ENCODE results near the gene PREX1.

PREX1 gene

DNA sequence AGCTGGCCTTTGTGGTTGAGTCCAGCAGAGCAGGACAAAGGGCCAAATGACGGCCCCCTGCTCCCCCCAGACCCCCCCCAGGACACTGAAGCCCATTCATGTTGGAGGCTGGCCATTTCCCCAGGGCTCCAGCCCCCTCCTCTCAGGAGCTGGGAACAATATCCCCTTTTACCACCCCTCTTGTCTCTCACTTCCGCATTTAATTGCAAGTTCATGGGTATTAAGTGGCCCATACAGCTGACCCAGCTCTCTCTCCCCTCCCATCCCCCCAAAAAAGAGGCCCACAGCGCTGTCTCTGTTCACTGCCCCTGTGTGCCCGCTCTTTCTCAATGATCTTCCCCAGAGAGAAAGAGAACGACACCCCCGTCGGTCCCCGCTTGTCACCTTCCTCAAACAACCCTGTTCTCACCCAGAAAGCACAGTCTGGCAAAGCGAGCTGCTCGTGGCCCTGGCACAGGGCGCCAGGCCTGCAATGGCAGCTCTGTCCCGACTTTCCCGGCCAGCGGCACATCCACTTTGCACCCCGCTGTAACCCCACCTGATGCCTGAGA is 30.4 kb downstream of the PREX1 start:
- Histone ChIP-seq H4K20me1 (no peaks in the 10 kb centered on the region), H3K4me2 (no peak overlapping the region), H3K36me3 (no peaks in the 10 kb centered on the region), H3K9me3 (no peaks in the 10 kb centered on the region), H3K27ac (no peak overlapping the region), H3K4me3 (no peak overlapping the region), H3K27me3 (no peaks in the 10 kb centered on the region), H3K9ac (no peak overlapping the region), H3K4me1 (peaks cover 40% of the 10 kb centered on the region)
- no peak for TF ChIP-seq Cebpa-rat (IDR thresholded peaks at IDR 0.05)

DNA sequence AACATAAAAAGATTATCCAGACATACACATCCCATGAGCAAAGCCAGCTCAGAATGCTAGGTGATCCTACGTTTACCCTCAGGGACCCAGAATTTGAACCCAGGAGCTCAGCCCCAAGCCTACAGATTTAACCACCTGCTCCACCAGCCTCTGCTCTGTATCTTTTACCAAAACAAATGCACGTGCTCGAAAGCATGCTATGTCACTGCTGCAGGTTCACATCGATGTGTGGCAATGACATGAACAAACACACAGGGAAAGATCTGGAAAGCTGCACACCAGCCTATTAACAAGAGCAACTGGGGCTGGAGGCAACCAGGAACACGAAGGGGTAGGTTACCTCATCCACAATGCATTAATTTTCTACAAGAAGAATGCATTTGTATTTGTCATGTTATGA is 32.1 kb downstream of the PREX1 start:
- no peak overlapping the region for H3K4me3 ChIP-seq
- no peaks in the 10 kb centered on the region for H4K20me1 ChIP-seq
- no peaks in the 10 kb centered on the region for H3K27me3 ChIP-seq
- no peaks in the 10 kb centered on the region for H3K36me3 ChIP-seq
- H3K4me1 ChIP-seq, result peaks cover 47% of the 10 kb centered on the region
- H3K9ac ChIP-seq, result no peak overlapping the region
- no peak overlapping the region for H3K4me2 ChIP-seq
- no peak for TF ChIP-seq Cebpa-rat (IDR thresholded peaks at IDR 0.05)
- H3K9me3 ChIP-seq, result no peaks in the 10 kb centered on the region
- no peak overlapping the region for H3K27ac ChIP-seq

DNA sequence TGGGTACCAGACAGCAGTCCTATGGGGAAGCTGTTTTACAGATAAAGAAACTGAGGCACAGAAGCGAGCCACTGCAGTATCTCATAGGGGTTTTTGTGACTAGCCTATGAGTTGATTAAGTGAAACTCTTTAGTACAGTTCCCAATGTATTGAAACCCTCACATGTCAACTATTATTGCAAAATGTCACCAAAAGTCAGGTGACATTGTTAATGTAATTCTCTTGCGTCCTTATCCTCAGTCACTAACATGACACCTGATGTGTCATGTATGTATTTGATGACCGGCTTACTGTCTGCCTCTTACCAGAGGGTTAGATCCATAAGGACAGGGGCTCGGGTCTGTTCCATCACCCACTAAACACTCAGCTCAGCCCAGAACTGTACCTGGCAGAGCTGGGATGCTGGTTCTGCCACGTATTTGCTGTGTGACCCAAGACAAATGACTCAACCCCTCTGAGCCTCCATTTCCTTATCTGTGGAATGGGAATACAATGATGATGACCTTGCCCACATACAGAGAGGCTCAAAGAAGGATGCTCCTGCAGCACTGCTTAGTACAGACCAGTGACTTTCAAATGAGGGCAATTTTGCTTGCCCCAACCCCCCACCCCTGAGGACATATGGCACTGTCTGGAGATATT is 32.9 kb downstream of the PREX1 start:
- Histone ChIP-seq H3K4me1 (peaks cover 52% of the 10 kb centered on the region), H3K4me2 (peak overlapping the region; percentile 55), H3K9me3 (no peaks in the 10 kb centered on the region), H3K27me3 (no peaks in the 10 kb centered on the region), H3K9ac (0 out of 2 replicates have a peak overlapping the region, but pooled peaks have one; percentile 13), H3K36me3 (no peaks in the 10 kb centered on the region), H4K20me1 (no peaks in the 10 kb centered on the region), H3K4me3 (no peak overlapping the region), H3K27ac (peak overlapping the region; percentile 66; the same call in 1 of the 2 replicates)
- no peak for TF ChIP-seq Cebpa-rat (IDR thresholded peaks at IDR 0.05)

DNA sequence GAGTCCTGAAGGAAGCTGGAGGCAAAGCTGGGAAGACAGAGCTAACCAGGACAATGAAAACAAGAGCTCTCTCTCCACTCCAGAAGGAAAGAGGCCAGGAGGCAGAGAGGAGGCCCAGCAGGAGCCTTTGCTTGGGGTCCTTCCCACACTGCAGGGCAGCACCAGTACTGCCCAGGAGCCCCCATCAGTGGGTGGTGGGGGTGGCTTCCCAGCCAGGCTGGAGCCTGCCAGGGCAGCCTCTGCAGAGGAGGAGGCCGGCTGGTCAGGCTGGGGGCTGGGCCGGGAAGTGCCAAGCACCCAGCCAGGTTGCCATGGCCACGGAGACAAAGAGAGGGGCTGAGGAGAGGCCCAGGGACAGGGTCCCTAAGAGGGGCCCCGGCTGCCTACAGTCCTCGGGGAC is 33.4 kb downstream of the PREX1 start:
- H3K4me1 ChIP-seq, result peaks cover 49% of the 10 kb centered on the region
- H3K4me3 ChIP-seq, result no peak overlapping the region
- H3K9ac ChIP-seq, result peak overlapping the region; percentile 13; the same call in 1 of the 2 replicates

DNA sequence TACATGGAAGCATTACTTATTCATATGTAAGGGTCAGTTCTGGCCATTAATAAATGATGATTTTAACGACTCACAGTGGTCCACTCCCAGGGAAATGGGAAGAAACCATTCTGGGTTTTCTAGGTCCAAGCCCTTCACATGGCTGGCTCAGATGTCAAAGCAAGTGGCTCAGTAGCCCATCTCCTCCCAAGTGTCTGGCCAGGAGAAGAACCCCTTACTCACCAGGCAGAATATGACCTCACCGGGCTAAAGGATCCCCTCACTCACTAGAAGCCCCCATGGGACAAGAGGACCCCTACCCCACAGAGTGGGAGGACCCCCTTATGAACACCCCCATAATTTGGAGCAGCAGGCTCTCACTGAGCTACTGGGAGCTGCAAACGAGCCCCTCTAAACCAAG is 34.0 kb downstream of the PREX1 start:
- Histone ChIP-seq H3K4me1 (peaks cover 50% of the 10 kb centered on the region), H3K27ac (peak overlapping the region; percentile 66)

More for the DNA sequence above, 33.4 kb downstream of the PREX1 start:
- H4K20me1 ChIP-seq, result no peaks in the 10 kb centered on the region
- H3K36me3 ChIP-seq, result no peaks in the 10 kb centered on the region
- peak overlapping the region; percentile 55 for H3K4me2 ChIP-seq
- H3K27ac ChIP-seq, result peak overlapping the region; percentile 66
- H3K9me3 ChIP-seq, result no peaks in the 10 kb centered on the region
- no peaks in the 10 kb centered on the region for H3K27me3 ChIP-seq
- TF ChIP-seq Cebpa-rat (IDR thresholded peaks at IDR 0.05), result no peak

DNA sequence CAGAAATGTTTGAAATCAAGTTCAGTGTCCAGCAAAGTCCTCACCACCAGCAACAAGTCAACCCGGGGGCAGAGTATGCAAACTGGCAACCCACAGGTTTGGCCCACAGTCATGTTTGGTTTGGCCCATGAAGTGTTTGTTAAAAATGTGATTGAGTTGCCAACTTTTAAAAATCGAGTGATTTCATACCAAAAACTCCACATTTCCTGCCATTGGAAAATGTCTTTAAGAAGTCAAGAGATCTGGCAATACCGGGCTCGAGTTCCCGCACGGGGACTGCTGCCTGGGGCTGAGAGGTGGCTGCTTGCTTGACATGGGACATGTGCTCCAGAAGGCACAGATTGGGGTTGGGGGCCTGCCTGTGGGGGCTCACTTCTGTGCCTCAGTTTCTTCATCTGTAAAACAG is 36.1 kb downstream of the PREX1 start:
- no peak overlapping the region for H3K9ac ChIP-seq
- no peak overlapping the region for H3K27ac ChIP-seq
- TF ChIP-seq Cebpa-rat (IDR thresholded peaks at IDR 0.05), result no peak
- no peak overlapping the region for H3K4me3 ChIP-seq
- H3K4me2 ChIP-seq, result no peak overlapping the region
- peaks cover 64% of the 10 kb centered on the region for H3K4me1 ChIP-seq
- H4K20me1 ChIP-seq, result no peaks in the 10 kb centered on the region
- no peaks in the 10 kb centered on the region for H3K36me3 ChIP-seq
- H3K27me3 ChIP-seq, result no peaks in the 10 kb centered on the region
- H3K9me3 ChIP-seq, result no peaks in the 10 kb centered on the region

More for the DNA sequence above, 34.0 kb downstream of the PREX1 start:
- Histone ChIP-seq H3K9me3 (no peaks in the 10 kb centered on the region), H4K20me1 (no peaks in the 10 kb centered on the region), H3K4me2 (peak overlapping the region; percentile 55), H3K4me3 (no peak overlapping the region), H3K27me3 (no peaks in the 10 kb centered on the region), H3K36me3 (no peaks in the 10 kb centered on the region), H3K9ac (peak overlapping the region; percentile 13; the same call in 1 of the 2 replicates)
- no peak for TF ChIP-seq Cebpa-rat (IDR thresholded peaks at IDR 0.05)

DNA sequence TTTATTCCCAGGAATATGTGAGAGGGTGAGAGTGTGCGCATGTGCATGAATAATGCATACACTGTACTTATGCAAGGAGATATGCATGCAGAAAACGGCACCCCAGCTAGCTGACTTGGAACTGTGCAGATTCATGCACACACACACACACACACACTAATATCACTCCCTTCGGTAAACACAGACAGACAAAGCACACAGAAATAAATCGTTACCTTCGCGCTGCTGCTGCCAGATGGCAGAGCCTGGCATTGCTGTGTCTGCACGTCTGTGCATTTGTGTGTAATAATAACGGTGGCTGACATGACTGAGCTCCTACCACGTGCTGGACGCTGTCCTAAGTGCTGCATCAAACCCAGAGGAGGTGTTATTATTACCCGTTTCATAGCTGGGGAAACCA is 36.8 kb downstream of the PREX1 start:
- Histone ChIP-seq H3K9ac (no peak overlapping the region), H3K4me3 (no peak overlapping the region), H3K4me2 (peak overlapping the region; percentile 5; the same call in 1 of the 2 replicates), H3K4me1 (peaks cover 70% of the 10 kb centered on the region), H3K9me3 (no peaks in the 10 kb centered on the region), H3K27ac (no peak overlapping the region), H3K36me3 (no peaks in the 10 kb centered on the region), H4K20me1 (no peaks in the 10 kb centered on the region), H3K27me3 (no peaks in the 10 kb centered on the region)
- TF ChIP-seq Cebpa-rat (IDR thresholded peaks at IDR 0.05), result no peak

DNA sequence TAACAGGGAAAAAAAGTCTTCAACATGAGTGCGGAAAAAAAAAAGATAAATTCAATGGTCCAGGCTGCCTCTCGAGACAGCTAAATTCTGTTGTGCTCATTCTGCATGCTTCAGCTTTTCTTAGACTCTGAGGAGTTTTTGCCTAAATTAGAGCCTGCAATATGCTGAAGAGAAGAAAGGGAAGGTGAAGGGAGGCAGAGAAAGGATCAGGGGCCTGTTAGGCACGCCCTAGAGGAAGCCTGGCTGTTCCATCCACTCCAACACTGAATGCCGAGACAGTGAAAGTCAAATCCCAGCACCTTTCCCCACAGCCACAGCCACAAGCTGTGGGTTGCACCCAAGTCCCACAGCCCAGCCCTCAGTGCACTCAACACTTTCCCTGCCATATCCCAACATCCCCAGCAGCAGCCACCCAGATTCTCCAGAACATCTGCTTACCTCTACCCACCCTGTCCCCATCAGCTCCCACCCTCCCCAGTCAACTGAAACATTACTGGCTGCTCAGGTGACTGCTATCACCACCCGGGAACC is 37.3 kb downstream of the PREX1 start:
- Histone ChIP-seq H3K4me1 (peaks cover 75% of the 10 kb centered on the region), H3K27me3 (no peaks in the 10 kb centered on the region), H4K20me1 (no peaks in the 10 kb centered on the region), H3K36me3 (no peaks in the 10 kb centered on the region), H3K4me2 (peak overlapping the region; percentile 5; the same call in 1 of the 2 replicates), H3K9me3 (no peaks in the 10 kb centered on the region), H3K27ac (no peak overlapping the region; the same call in 1 of the 2 replicates), H3K9ac (no peak overlapping the region), H3K4me3 (no peak overlapping the region)
- TF ChIP-seq Cebpa-rat (IDR thresholded peaks at IDR 0.05), result no peak

DNA sequence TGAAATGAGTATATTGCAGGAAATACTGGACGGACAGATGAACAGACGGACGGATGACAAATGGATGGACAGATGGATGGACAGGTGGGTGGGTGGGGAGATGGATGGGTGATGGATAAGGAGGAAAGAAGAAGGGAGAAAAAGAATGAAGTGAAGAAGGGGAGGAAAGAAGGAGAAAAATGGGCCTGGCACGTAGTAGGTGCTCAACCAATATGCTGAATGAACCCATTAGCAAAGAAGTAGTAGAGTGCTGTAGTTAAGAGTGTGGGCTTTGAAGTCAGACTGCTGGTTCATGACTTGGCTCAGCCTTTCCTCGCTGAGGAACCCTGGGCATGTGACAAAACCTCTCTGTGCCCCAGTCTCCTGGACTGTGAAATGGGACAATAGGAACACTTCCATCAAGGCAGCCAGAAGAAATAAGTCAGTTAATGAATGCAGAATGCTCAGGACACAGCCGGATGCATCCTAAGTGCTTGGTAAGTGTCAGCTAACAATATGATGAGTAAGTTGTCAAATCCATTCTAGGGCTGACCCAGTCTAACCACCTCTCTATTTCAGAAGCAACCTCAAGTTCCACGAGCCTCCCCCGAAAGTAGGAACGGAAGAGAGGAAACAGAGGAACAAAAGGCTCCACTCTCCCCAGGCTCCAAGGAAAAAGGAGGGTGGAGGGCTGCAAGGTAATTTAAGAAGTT is 37.9 kb downstream of the PREX1 start:
- peaks cover 77% of the 10 kb centered on the region for H3K4me1 ChIP-seq
- H3K4me2 ChIP-seq, result no peak overlapping the region; the same call in 1 of the 2 replicates
- H3K9ac ChIP-seq, result no peak overlapping the region
- H3K27me3 ChIP-seq, result no peaks in the 10 kb centered on the region
- H4K20me1 ChIP-seq, result no peaks in the 10 kb centered on the region
- no peaks in the 10 kb centered on the region for H3K9me3 ChIP-seq
- TF ChIP-seq Cebpa-rat (IDR thresholded peaks at IDR 0.05), result no peak
- H3K27ac ChIP-seq, result no peak overlapping the region; the same call in 1 of the 2 replicates
- H3K4me3 ChIP-seq, result no peak overlapping the region
- no peaks in the 10 kb centered on the region for H3K36me3 ChIP-seq
